A673 (cell line): Measurements from ENCODE around the gene PHC2. TPM values are rescaled to one million over a fixed set of nuclear protein-coding genes. Genes with fewer than 3 reads are reported as not detected.

Source experiments
- BruUV-seq: library from RNA; stranded (reverse); fragments of 400-500 nt; replicated peaks from 2 replicates; lab custom pipeline; 2021; lab: Mats Ljungman, UMichigan
- CTCF ChIA-PET: fragments of 300-600 bp; sonication (Branson Sonifier 250); formaldehyde crosslinking; loops from one replicate; lab custom pipeline; 2022; ENCODE audit warnings: antibody characterized with exemption; lab: Charles Lee
- POLR2A ChIA-PET: fragments of 300-600 bp; sonication (Branson Sonifier 250); formaldehyde crosslinking; loops from one replicate; lab custom pipeline; 2022; ENCODE audit warnings: antibody characterized with exemption; ENCODE audit not compliant: low non-redundant PET; lab: Charles Lee
- DNase-seq: peaks from one replicate; pipeline ENCODE4 v3.0.0-alpha.2; 2015; ENCODE audit warnings: low spot score
- H3K27ac ChIP-seq: fragments of 200-600 bp; sonication (generic); 2 replicates; pipeline ENCODE4 v1.5.1; 2016; ENCODE audit warnings: mixed run types, low read depth, mild to moderate bottlenecking, mixed read lengths, antibody characterized with exemption, low read length; ENCODE audit not compliant: poor library complexity, severe bottlenecking
- H3K27me3 ChIP-seq: fragments of 200-600 bp; sonication (generic); replicated peaks from 2 replicates; pipeline ENCODE4 v1.6.1; 2017; ENCODE audit warnings: mixed run types, low read depth, mild to moderate bottlenecking, mixed read lengths, antibody characterized with exemption, low read length; ENCODE audit not compliant: insufficient read depth, poor library complexity
- H3K36me3 ChIP-seq: fragments of 200-600 bp; sonication (generic); 2 replicates; pipeline ENCODE4 v1.6.1; 2016; ENCODE audit warnings: mixed run types, mild to moderate bottlenecking, mixed read lengths, antibody characterized with exemption, low read length; ENCODE audit not compliant: insufficient read depth, poor library complexity, severe bottlenecking
- H3K4me1 ChIP-seq: fragments of 200-600 bp; sonication (generic); 2 replicates; pipeline ENCODE4 v1.6.1; 2017; ENCODE audit warnings: mixed run types, mild to moderate bottlenecking, mixed read lengths, antibody characterized with exemption, low read length; ENCODE audit not compliant: insufficient read depth, poor library complexity, severe bottlenecking
- H3K4me3 ChIP-seq: fragments of 200-600 bp; sonication (generic); 2 replicates; pipeline ENCODE4 v1.5.1; 2016; ENCODE audit warnings: low read depth, mixed run types, mild to moderate bottlenecking, mixed read lengths, low read length; ENCODE audit not compliant: poor library complexity, severe bottlenecking
- H3K9me3 ChIP-seq: fragments of 200-600 bp; sonication (generic); 2 replicates; pipeline ENCODE4 v1.6.1; 2016; ENCODE audit warnings: mixed run types, low read depth, mild to moderate bottlenecking, mixed read lengths, antibody characterized with exemption, low read length; ENCODE audit not compliant: poor library complexity, severe bottlenecking
- CTCF ChIP-seq: fragments of 300-800, 200-600 bp; sonication (generic); conservative IDR thresholded peaks from 2 replicates; pipeline ENCODE4 v1.5.1; 2017; ENCODE audit warnings: low read depth, mild to moderate bottlenecking, antibody characterized with exemption, low read length, moderate library complexity, mixed read lengths
- EZH2 ChIP-seq: fragments of 200-600 bp; sonication (generic); IDR thresholded peaks from 2 replicates; pipeline ENCODE4 v1.6.1; 2017; ENCODE audit warnings: borderline replicate concordance, low read depth, mild to moderate bottlenecking, mixed read lengths, antibody characterized with exemption, low read length; ENCODE audit not compliant: poor library complexity, severe bottlenecking
- intact Hi-C: fragments of 100-400 bp; cut with micrococcal nuclease; formaldehyde crosslinking; loops from one replicate; pipeline ENCODE4 v1.10.0; 2022; ENCODE audit not compliant: unreplicated experiment
- total RNA-seq: library from RNA; stranded (reverse); gene quantifications from 2 replicates; pipeline ENCODE4 v1.2.3, GENCODE V29; 2021

PHC2 gene
- total RNA-seq, 1 experiment from 2014 or later, result 136 TPM

- Histone ChIP-seq H3K4me1 (peaks cover 40% of the 10 kb centered on the region), H3K27ac (peak overlapping the region; percentile 94), H3K27me3 (no peaks in the 10 kb centered on the region), H3K36me3 (no peaks in the 10 kb centered on the region), H3K9me3 (no peaks in the 10 kb centered on the region), H3K4me3 (no peak overlapping the region)
- DNase-seq, result no peak
- intact Hi-C loops, result loop anchor here (5.0 kb wide), 1 partner anchor 105 kb away; the partner anchor contains the start of gene ZSCAN20
- ChIA-PET CTCF (interaction anchor here (0.6 to 2.5 kb wide), 2 partner anchors 71 to 278 kb away, joined by 4 to 10 read pairs; no protein-coding TSS in a partner anchor), POLR2A (no interaction called here)
- BruUV-seq, result no TSS peak
- no peak for TF ChIP-seq EZH2
- no peak for TF ChIP-seq CTCF
These were observed 64.0 kb downstream of the PHC2 start for GRCh38 chr1:33366762-33367484.

GRCh38 chr1:33365560-33365997 lies 65.3 kb downstream of the PHC2 start:
- no peak for DNase-seq

GRCh38 chr1:33364565-33364918 lies 66.4 kb downstream of the PHC2 start:
- Histone ChIP-seq H3K27me3 (no peaks in the 10 kb centered on the region), H3K4me3 (no peak overlapping the region), H3K4me1 (peaks cover 44% of the 10 kb centered on the region), H3K9me3 (no peaks in the 10 kb centered on the region), H3K27ac (peak overlapping the region; percentile 94), H3K36me3 (peaks cover 6% of the 10 kb centered on the region)
- intact Hi-C loops, result loop anchor here (1.0 to 5.0 kb wide), 3 partner anchors 69 to 237 kb away; no protein-coding TSS in a partner anchor
- CTCF ChIA-PET, result interaction anchor here (1.1 kb wide), 1 partner anchor 69 kb away, joined by 5 read pairs; no protein-coding TSS in a partner anchor
- TF ChIP-seq CTCF (no peak), EZH2 (no peak)
- POLR2A ChIA-PET, result interaction anchor here (0.6 kb wide), 1 partner anchor 135 kb away, joined by 8 read pairs; no protein-coding TSS in a partner anchor
- DNase-seq, result peak; percentile 82
- no TSS peak for BruUV-seq

More at GRCh38 chr1:33365560-33365997, 65.3 kb downstream of the PHC2 start:
- TF ChIP-seq EZH2 (no peak), CTCF (no peak)
- BruUV-seq, result no TSS peak
- H3K27ac ChIP-seq, result peak overlapping the region; percentile 94
- intact Hi-C loops, result loop anchor here (5.0 kb wide), 1 partner anchor 107 kb away; the partner anchor contains the start of gene ZSCAN20
- peaks cover 44% of the 10 kb centered on the region for H3K4me1 ChIP-seq
- ChIA-PET CTCF (interaction anchor here (0.5 to 1.1 kb wide), 2 partner anchors 16 to 70 kb away, joined by 5 to 7 read pairs; no protein-coding TSS in a partner anchor), POLR2A (no interaction called here)
- H3K27me3 ChIP-seq, result no peaks in the 10 kb centered on the region
- H3K9me3 ChIP-seq, result no peaks in the 10 kb centered on the region
- no peaks in the 10 kb centered on the region for H3K36me3 ChIP-seq
- H3K4me3 ChIP-seq, result no peak overlapping the region
